ENCODE results near the gene PANK1.

- TF ChIP-seq POLR2A (IDR thresholded peaks at IDR 0.05; ENCODE audit: low read length) = no peak
- TF ChIP-seq GATA1 (IDR thresholded peaks at IDR 0.05; ENCODE audit: low read depth, low read length) = no peak
These were observed 94.5 kb downstream of the PANK1 start for GRCh38 chr10:89550509-89550908.

Measured in erythroblast (primary cell).